Activated naive CD8-positive, alpha-beta T cell (primary cell): Measurements from ENCODE around the gene TMEM91.
A peak's percentile ranks its signal among the peaks of the same experiment; 100 is the strongest.

Experiments used
- H3K27ac Mint-ChIP-seq: one replicate; pipeline ENCODE4 v1.8.0; 2021; ENCODE audit warnings: mixed read lengths
- H3K27me3 Mint-ChIP-seq: one replicate; pipeline ENCODE4 v1.8.0; 2021; ENCODE audit warnings: mixed read lengths
- H3K36me3 Mint-ChIP-seq: one replicate; pipeline ENCODE4 v1.8.0; 2021; ENCODE audit warnings: mixed read lengths
- H3K4me1 Mint-ChIP-seq: one replicate; pipeline ENCODE4 v1.8.0; 2021; ENCODE audit warnings: low read depth, mixed read lengths
- H3K4me3 Mint-ChIP-seq: one replicate; pipeline ENCODE4 v1.8.0; 2021; ENCODE audit warnings: mild to moderate bottlenecking, mixed read lengths
- H3K9me3 Mint-ChIP-seq: one replicate; pipeline ENCODE4 v1.8.0; 2021; ENCODE audit warnings: low read depth, mixed read lengths

The TMEM91 gene

DNA sequence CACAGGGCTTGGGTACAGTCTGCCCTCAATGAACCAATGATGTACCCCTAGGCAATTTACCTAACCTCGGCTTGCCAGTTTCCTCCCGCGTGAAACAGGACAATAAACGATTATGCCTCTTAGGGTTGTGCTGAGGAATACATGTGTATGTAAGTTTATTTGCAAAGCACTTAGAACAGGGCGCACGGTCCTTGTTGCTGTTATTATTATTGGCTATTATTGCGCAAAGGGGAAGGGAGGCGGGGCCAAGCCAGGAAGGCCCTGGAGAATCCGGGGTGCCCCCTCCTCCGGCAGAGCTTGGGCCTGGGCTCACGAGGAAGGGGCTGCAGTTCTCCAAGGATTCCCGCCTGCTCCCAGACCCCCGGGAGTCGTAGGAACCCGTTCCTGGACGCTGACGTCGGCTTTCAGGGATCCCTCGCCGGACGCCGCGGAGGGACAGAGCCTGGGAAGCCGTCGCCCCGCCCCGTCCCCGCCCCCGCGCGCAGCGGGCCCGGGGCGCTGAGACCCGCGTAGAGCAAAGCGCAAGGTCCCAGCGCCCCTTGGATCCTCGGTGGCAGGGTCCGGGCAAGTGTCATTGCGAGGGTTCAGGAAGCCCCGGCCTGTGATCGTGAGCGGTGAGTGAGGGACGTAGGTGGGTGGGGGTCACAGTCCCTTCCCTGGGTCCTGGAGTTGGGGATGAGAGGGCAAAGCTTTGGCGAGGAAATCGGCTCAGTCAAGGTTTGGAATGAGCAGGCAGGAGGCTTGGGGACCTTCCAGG is at the start of gene TMEM91:
Gene TMEM91 (plus strand): TSS at position 293 of the 757 bp plus-strand sequence. CDS start 1,777 bp downstream, outside the sequence.
- H3K4me1 Mint-ChIP-seq = peaks cover 17% of the 10 kb centered on the region
- H3K9me3 Mint-ChIP-seq = no peaks in the 10 kb centered on the region
- no peaks in the 10 kb centered on the region for H3K27me3 Mint-ChIP-seq
- H3K27ac Mint-ChIP-seq = peak within 1 kb of the TSS; percentile 88
- peak within 1 kb of the TSS; percentile 86 for H3K4me3 Mint-ChIP-seq
- no peaks in the 10 kb centered on the region for H3K36me3 Mint-ChIP-seq

DNA sequence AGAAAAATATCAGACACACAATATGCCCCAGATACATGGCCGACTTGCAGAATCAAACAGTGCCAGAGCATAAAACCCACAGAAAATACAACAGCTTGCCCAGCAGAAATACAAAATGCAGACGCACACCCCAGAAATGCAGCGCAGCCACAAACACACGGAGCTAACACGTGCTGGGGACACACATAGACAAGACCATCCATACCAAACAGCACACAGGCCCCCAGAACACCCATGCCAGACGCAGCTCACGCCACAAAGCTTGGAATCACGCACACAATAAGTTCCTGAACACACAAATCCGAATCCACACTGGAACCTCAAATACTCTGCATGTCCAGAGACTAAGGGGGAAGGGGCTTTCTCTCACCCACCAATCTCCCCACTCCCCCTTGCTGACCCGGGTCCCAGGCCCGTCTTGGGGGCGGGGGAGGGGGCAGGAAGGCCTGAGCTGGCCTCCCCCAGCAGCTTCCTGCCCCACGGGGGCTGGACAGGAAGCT is 49.2 kb upstream of the TMEM91 start:
- Mint-ChIP-seq H3K9me3 (no peaks in the 10 kb centered on the region), H3K36me3 (peaks cover 16% of the 10 kb centered on the region), H3K27ac (peak overlapping the region; percentile 97), H3K4me3 (peak overlapping the region; percentile 68), H3K27me3 (no peaks in the 10 kb centered on the region), H3K4me1 (peaks cover 70% of the 10 kb centered on the region)

DNA sequence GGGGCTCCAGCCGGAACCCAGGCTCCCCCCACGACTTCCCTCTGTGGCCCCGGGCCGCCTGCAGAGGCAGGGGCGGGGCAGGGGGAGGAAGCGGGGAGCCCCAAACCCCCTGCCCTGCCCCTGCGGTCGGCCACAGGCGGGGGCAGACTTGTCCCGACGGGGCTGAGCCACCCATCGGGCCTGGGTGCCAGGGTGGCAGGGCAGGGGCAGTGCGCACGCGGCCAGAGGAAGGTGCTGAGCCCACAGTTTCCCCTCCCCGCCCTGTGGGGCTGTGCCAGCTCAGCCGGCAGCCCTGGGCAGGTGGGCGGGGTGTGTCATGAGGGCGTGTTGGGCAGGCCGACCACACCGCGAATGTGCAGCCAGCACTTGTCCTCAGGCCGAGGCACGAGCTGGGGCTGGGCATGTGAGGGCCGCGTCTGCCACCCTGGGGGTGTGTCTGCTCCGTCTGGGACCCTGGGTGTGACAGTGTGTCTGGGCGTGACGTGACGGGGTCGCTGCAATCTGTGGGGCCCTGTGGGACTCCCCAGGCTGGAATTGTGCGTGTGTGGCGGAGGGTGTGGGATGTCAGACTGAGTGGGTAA is 48.7 kb upstream of the TMEM91 start:
- Mint-ChIP-seq H3K27me3 (no peaks in the 10 kb centered on the region), H3K4me3 (peak overlapping the region; percentile 83), H3K9me3 (no peaks in the 10 kb centered on the region), H3K36me3 (peaks cover 19% of the 10 kb centered on the region), H3K27ac (peak overlapping the region; percentile 98), H3K4me1 (peaks cover 71% of the 10 kb centered on the region)

GRCh38 chr19:41328157-41328841 is 48.0 kb upstream of the TMEM91 start:
- Mint-ChIP-seq H3K27me3 (no peaks in the 10 kb centered on the region), H3K36me3 (peaks cover 19% of the 10 kb centered on the region), H3K4me1 (peaks cover 67% of the 10 kb centered on the region)

DNA sequence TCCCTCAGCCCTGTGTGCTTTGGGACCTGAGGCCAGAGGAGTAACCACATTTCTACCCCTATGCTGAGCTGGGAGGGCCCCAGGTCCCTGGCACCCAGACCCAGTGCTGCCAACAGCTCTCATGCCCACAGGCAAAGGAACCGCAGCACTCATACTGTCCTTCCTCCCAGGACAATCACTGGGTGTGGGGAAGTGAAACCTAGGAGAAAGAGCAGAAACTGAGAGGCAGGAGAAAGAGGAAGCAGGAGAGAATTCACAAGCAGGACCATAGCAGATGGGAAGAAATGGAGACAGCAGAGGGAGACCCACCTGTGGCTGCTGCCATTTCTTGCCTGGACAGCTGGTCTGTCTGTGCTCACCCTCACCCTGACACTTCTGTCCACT is 47.5 kb upstream of the TMEM91 start:
- Mint-ChIP-seq H3K27ac (peak overlapping the region; percentile 98), H3K36me3 (peaks cover 19% of the 10 kb centered on the region), H3K4me1 (peaks cover 68% of the 10 kb centered on the region), H3K9me3 (no peaks in the 10 kb centered on the region), H3K4me3 (peak overlapping the region; percentile 83), H3K27me3 (no peaks in the 10 kb centered on the region)

More at GRCh38 chr19:41328157-41328841, 48.0 kb upstream of the TMEM91 start:
- Mint-ChIP-seq H3K27ac (peak overlapping the region; percentile 98), H3K4me3 (peak overlapping the region; percentile 83), H3K9me3 (no peaks in the 10 kb centered on the region)

DNA sequence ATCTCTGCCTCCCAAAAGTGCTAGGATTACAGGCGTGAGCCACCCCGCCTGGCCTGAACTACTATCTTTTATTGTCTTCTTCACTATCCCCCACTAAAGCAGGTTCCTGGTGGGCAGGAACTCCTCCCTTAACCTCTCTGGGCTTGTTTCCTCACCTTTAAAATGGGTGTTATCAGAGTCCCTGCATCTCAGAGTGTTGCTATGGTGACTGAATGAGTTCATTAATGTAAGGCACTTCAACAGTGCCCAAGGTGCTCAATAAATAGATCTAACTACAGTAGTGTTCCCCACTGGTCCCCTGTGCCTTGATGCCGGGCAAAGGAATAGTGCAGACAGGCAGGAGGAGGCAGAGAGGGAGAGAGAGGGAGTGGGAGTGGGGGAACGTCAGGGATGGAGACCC is 45.9 kb upstream of the TMEM91 start:
- H3K36me3 Mint-ChIP-seq = peaks cover 19% of the 10 kb centered on the region
- peak overlapping the region; percentile 55 for H3K4me3 Mint-ChIP-seq
- H3K4me1 Mint-ChIP-seq = peaks cover 57% of the 10 kb centered on the region
- H3K27me3 Mint-ChIP-seq = no peaks in the 10 kb centered on the region
- H3K27ac Mint-ChIP-seq = peak overlapping the region; percentile 37
- no peaks in the 10 kb centered on the region for H3K9me3 Mint-ChIP-seq

- H3K27me3 Mint-ChIP-seq = no peaks in the 10 kb centered on the region
- no peaks in the 10 kb centered on the region for H3K9me3 Mint-ChIP-seq
- H3K4me3 Mint-ChIP-seq = peak overlapping the region; percentile 47
- H3K27ac Mint-ChIP-seq = peak overlapping the region; percentile 46
- H3K36me3 Mint-ChIP-seq = peaks cover 19% of the 10 kb centered on the region
- H3K4me1 Mint-ChIP-seq = peaks cover 58% of the 10 kb centered on the region
Measured at GRCh38 chr19:41330946-41331678, 45.2 kb upstream of the TMEM91 start.

DNA sequence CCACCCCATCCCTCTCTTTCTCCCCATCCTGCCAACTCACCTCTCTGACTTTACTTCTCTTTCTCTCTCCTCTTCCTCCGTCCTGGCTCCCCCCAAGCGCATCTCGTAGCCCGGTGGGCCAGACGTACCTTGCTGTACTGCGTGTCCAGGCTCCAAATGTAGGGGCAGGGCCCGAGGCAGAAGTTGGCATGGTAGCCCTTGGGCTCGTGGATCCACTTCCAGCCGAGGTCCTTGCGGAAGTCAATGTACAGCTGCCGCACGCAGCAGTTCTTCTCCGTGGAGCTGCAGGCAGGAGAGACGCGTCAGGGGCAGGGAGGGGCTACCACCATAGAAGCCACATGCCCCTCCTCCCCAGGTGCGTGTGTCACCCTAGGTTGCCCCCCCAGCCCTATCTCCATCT is 44.3 kb upstream of the TMEM91 start:
- Mint-ChIP-seq H3K9me3 (no peaks in the 10 kb centered on the region), H3K27me3 (no peaks in the 10 kb centered on the region), H3K4me1 (peaks cover 51% of the 10 kb centered on the region), H3K4me3 (no peak overlapping the region), H3K27ac (peak overlapping the region; percentile 46), H3K36me3 (peaks cover 14% of the 10 kb centered on the region)

- peaks cover 49% of the 10 kb centered on the region for H3K4me1 Mint-ChIP-seq
- H3K27ac Mint-ChIP-seq = peak overlapping the region; percentile 58
- no peaks in the 10 kb centered on the region for H3K27me3 Mint-ChIP-seq
- peaks cover 13% of the 10 kb centered on the region for H3K36me3 Mint-ChIP-seq
- H3K4me3 Mint-ChIP-seq = no peak overlapping the region
- no peaks in the 10 kb centered on the region for H3K9me3 Mint-ChIP-seq
Measured at GRCh38 chr19:41332468-41332867, 43.9 kb upstream of the TMEM91 start.

GRCh38 chr19:41334793-41335192 is 41.5 kb upstream of the TMEM91 start:
- peaks cover 11% of the 10 kb centered on the region for H3K36me3 Mint-ChIP-seq
- H3K9me3 Mint-ChIP-seq = no peaks in the 10 kb centered on the region
- H3K4me1 Mint-ChIP-seq = peaks cover 38% of the 10 kb centered on the region
- no peak overlapping the region for H3K4me3 Mint-ChIP-seq
- no peaks in the 10 kb centered on the region for H3K27me3 Mint-ChIP-seq
- peak overlapping the region; percentile 68 for H3K27ac Mint-ChIP-seq

GRCh38 chr19:41335467-41335866 is 40.9 kb upstream of the TMEM91 start:
- H3K4me3 Mint-ChIP-seq = no peak overlapping the region
- H3K27me3 Mint-ChIP-seq = no peaks in the 10 kb centered on the region
- H3K4me1 Mint-ChIP-seq = peaks cover 38% of the 10 kb centered on the region
- H3K36me3 Mint-ChIP-seq = peaks cover 11% of the 10 kb centered on the region
- no peak overlapping the region for H3K27ac Mint-ChIP-seq
- H3K9me3 Mint-ChIP-seq = no peaks in the 10 kb centered on the region

- peak overlapping the region; percentile 68 for H3K27ac Mint-ChIP-seq
- H3K36me3 Mint-ChIP-seq = peaks cover 9% of the 10 kb centered on the region
- no peaks in the 10 kb centered on the region for H3K9me3 Mint-ChIP-seq
- peaks cover 42% of the 10 kb centered on the region for H3K4me1 Mint-ChIP-seq
- no peak overlapping the region for H3K4me3 Mint-ChIP-seq
- H3K27me3 Mint-ChIP-seq = no peaks in the 10 kb centered on the region
Measured at GRCh38 chr19:41339936-41340335, 36.4 kb upstream of the TMEM91 start.

DNA sequence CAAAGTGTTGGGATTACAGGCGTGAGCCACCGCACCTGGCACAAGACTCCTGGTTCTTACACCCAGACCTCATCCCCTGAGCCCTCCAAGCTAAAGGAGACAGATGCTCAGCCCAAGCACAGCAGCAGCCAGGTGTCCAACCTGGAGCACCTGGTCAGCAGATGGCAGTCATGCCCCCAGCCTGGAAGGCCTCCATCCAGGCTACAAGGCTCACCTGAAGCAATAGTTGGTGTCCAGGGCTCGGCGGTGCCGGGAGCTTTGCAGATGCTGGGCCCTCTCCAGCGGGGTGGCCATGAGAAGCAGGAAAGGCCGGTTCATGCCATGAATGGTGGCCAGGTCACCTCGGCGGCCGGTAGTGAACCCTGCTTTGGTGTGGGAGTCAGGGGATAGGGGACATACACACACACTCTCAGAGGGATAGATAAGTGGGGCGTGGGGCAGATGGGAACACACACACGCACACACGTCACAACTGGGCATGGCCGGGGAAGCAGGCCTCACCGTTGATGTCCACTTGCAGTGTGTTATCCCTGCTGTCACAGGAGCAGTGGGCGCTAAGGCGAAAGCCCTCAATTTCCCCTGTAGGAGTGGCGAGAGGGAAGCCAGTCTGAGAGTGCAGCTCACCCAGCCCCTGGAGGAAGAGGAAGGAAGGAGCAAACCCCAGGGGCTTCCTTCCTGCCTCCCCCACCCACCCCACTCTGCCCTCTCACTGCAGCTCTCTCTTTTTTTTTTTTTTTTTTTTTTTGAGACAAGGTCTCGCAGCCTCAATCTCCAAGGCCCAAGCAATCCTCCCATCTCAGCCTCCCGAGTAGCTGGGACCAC is 34.5 kb upstream of the TMEM91 start:
- Mint-ChIP-seq H3K9me3 (no peaks in the 10 kb centered on the region), H3K4me3 (peak overlapping the region; percentile 32), H3K27ac (peak overlapping the region; percentile 41), H3K27me3 (no peaks in the 10 kb centered on the region), H3K36me3 (peaks cover 11% of the 10 kb centered on the region), H3K4me1 (peaks cover 40% of the 10 kb centered on the region)

GRCh38 chr19:41344162-41344561 is 32.2 kb upstream of the TMEM91 start:
- Mint-ChIP-seq H3K27ac (peak overlapping the region; percentile 54), H3K27me3 (no peaks in the 10 kb centered on the region), H3K9me3 (no peaks in the 10 kb centered on the region), H3K36me3 (peaks cover 16% of the 10 kb centered on the region), H3K4me3 (no peak overlapping the region), H3K4me1 (peaks cover 47% of the 10 kb centered on the region)
